ENCODE measurements around the gene HNRNPLL. TPM values are rescaled to one million over a fixed set of nuclear protein-coding genes. Genes with fewer than 3 reads are reported as not detected.
"Not testable (repeated sequence)": the region's sequence is repeated elsewhere in the genome, so short reads cannot be mapped to it uniquely, and the experiment has no call there.

HNRNPLL gene
- total and polyA plus RNA-seq, 7 donors: 6.4 to 22.4 (median 17.8) TPM

GRCh38 chr2:38648107-38648761 lies 45.5 kb upstream of the HNRNPLL start:
- Histone ChIP-seq H3K36me3 (ENCODE audit: insufficient read depth in 1 of 2, low read depth in 1 of 2) (no peaks in the 10 kb centered on the region), H3K4me1 (no peaks in the 10 kb centered on the region), H3K4me3 (no peak overlapping the region), H3K27ac (no peak overlapping the region), H3K9me3 (no peaks in the 10 kb centered on the region), H3K27me3 (ENCODE audit: insufficient read depth in 3 of 3, low read length in 2 of 3) (no peaks in the 10 kb centered on the region)
- no peak for TF ChIP-seq CTCF (IDR thresholded peaks at IDR 0.05)
- WGBS, 3 donors: 80 to 87% (median 81%) methylated on average over 7 of the region's 7 CpGs
- intact Hi-C loops (cut with DNase I): no loop called here
- ATAC-seq: no peak
- no peak for DNase-seq

GRCh38 chr2:38643683-38644511 lies 41.2 kb upstream of the HNRNPLL start:
- intact Hi-C loops (cut with DNase I); ATAC-seq; H3K9me3 ChIP-seq; DNase-seq; H3K4me1 ChIP-seq; H3K4me3 ChIP-seq; H3K27me3 ChIP-seq (ENCODE audit: insufficient read depth in 3 of 3, low read length in 2 of 3); H3K27ac ChIP-seq; H3K36me3 ChIP-seq (ENCODE audit: insufficient read depth in 1 of 2, low read depth in 1 of 2): not testable (repeated sequence)
- WGBS, 3 donors: 87 to 90% (median 87%) methylated on average over 14 to 16 of the region's 16 CpGs

- ATAC-seq: no peak
- no peaks in the 10 kb centered on the region for H3K4me1 ChIP-seq
- 96 to 97% (median 97%) methylated on average over 40 to 45 of the region's 45 CpGs for WGBS, 3 donors
- intact Hi-C loops (cut with DNase I): no loop called here
- no peak overlapping the region for H3K27ac ChIP-seq
- H3K27me3 ChIP-seq (ENCODE audit: insufficient read depth in 3 of 3, low read length in 2 of 3): peaks cover 0 to 2% (median 0%) of the 10 kb centered on the region in 3 donors
- TF ChIP-seq CTCF (IDR thresholded peaks at IDR 0.05): no peak
- H3K9me3 ChIP-seq: no peaks in the 10 kb centered on the region
- H3K4me3 ChIP-seq: no peak overlapping the region
- H3K36me3 ChIP-seq (ENCODE audit: insufficient read depth in 1 of 2, low read depth in 1 of 2): no peaks in the 10 kb centered on the region
- no peak for DNase-seq
Measured at GRCh38 chr2:38643021-38643671, 40.4 kb upstream of the HNRNPLL start.

GRCh38 chr2:38642373-38643017 lies 39.8 kb upstream of the HNRNPLL start:
- H3K27ac ChIP-seq; DNase-seq; H3K4me3 ChIP-seq; H3K36me3 ChIP-seq (ENCODE audit: insufficient read depth in 1 of 2, low read depth in 1 of 2); H3K4me1 ChIP-seq; H3K27me3 ChIP-seq (ENCODE audit: insufficient read depth in 3 of 3, low read length in 2 of 3); intact Hi-C loops (cut with DNase I); H3K9me3 ChIP-seq; ATAC-seq: not testable (repeated sequence)
- WGBS, 3 donors: 79 to 82% (median 80%) methylated on average over 14 of the region's 14 CpGs

- no peaks in the 10 kb centered on the region for H3K36me3 ChIP-seq (ENCODE audit: insufficient read depth in 1 of 2, low read depth in 1 of 2)
- no peak for TF ChIP-seq CTCF (IDR thresholded peaks at IDR 0.05)
- intact Hi-C loops (cut with DNase I): no loop called here
- H3K27ac ChIP-seq: no peak overlapping the region
- H3K9me3 ChIP-seq: no peaks in the 10 kb centered on the region
- no peaks in the 10 kb centered on the region for H3K4me1 ChIP-seq
- DNase-seq (no peak), ATAC-seq (no peak)
- 82 to 88% (median 87%) methylated on average over 4 of the region's 4 CpGs for WGBS, 3 donors
- no peak overlapping the region for H3K4me3 ChIP-seq
- H3K27me3 ChIP-seq (ENCODE audit: insufficient read depth in 3 of 3, low read length in 2 of 3): peaks cover 0 to 1% (median 0%) of the 10 kb centered on the region in 3 donors
Measured at GRCh38 chr2:38636069-38636468, 33.3 kb upstream of the HNRNPLL start.
